GM12892 (cell line): ENCODE measurements around the gene GALNT13.

Experiments
- POLR2AphosphoS5 ChIP-seq: IDR thresholded peaks from 2 replicates; pipeline ENCODE4 v1.6.1; 2011; ENCODE audit warnings: low read depth, low read length, control low read depth
- TAF1 ChIP-seq: IDR thresholded peaks from 2 replicates; pipeline ENCODE4 v1.6.1; 2011; ENCODE audit warnings: low read depth, mild to moderate bottlenecking, control low read depth, low read length, borderline replicate concordance

DNA sequence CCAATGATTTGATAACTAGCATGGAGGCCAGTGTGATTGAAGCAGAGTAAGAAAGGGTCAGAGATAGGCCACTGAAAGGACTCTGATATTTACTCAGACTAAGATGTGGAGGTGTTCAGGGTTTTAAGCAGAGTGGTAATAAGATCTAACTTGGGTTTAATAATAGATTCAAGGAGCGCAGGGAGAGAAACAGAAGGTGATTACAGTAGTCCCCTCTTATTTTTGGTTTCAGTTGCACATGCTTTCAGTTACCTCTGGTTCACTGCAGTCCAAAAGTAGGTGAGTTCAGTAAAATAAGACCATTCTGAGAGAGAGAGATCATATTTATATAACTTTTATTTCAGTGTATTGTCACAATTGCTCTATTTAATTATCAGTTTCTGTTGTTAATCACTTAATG lies 13.5 kb upstream of the GALNT13 start:
- TF ChIP-seq POLR2AphosphoS5 (no peak), TAF1 (no peak)
